ENCODE measurements around the gene SLC17A3.

- TF ChIP-seq CTCF (IDR thresholded peaks at IDR 0.05) = no peak
- TF ChIP-seq POLR2A (IDR thresholded peaks at IDR 0.05) = no peak
- TF ChIP-seq EP300 (IDR thresholded peaks at IDR 0.05) = no peak
Observed at GRCh38 chr6:25921525-25922203, 47.6 kb upstream of the SLC17A3 start.

All from tibial nerve (tissue), 4 donors.